Tibial artery (tissue), 4 donors: Measurements from ENCODE around the gene ABHD10.

Experiments
- DNase-seq, 2 donors: peaks; one replicate each; pipeline ENCODE4 v3.0.0-alpha.2; 2019
- H3K27ac ChIP-seq, 2 donors: fragments of 200-600 bp; sonication (generic) in 1 of 2; 1 replicate in 1 of 2; 2 replicates in 1 of 2; pipeline ENCODE4 v1.5.1; 2018 to 2019; ENCODE audit warnings: mild to moderate bottlenecking in 1 of 2
- H3K27me3 ChIP-seq, 2 donors: fragments of 200-600 bp; sonication (generic) in 1 of 2; one replicate each; pipeline versions ENCODE4 v1.5.1 to v1.6.0; 2016 to 2019
- H3K36me3 ChIP-seq, 3 donors: fragments of 200-600 bp; sonication (generic) in 2 of 3; one replicate each; pipeline ENCODE4 v1.5.1; 2016 to 2019; ENCODE audit warnings: mild to moderate bottlenecking in 2 of 3
- H3K4me1 ChIP-seq, 4 donors: fragments of 200-600 bp; sonication (generic) in 2 of 4; 1 replicate in 3 of 4; 2 replicates in 1 of 4; pipeline ENCODE4 v1.5.1; 2016 to 2019
- H3K4me3 ChIP-seq, 2 donors: fragments of 200-600 bp; sonication (generic) in 1 of 2; 1 replicate in 1 of 2; 2 replicates in 1 of 2; pipeline ENCODE4 v1.5.1; 2018 to 2019; ENCODE audit warnings: mild to moderate bottlenecking in 2 of 2
- H3K9me3 ChIP-seq, 3 donors: fragments of 200-600 bp; sonication (generic) in 1 of 3; one replicate each; pipeline ENCODE4 v1.5.1; 2016 to 2019
- intact Hi-C: fragments of 100-400 bp; cut with DNase I; formaldehyde crosslinking; loops from one replicate; pipeline ENCODE4 v1.15.0; 2023; ENCODE audit warnings: low total_unique reads
- TF ChIP-seq, protein P1 (sequence below), 2 experiments: fragments of 200-600 bp in 1 of 2; fragments of 450-650 bp in 1 of 2; IDR thresholded peaks; one replicate each; pipeline ENCODE4 v1.5.1; 2017 to 2019; ENCODE audit warnings: antibody characterized with exemption in 2 of 2, mild to moderate bottlenecking in 1 of 2, moderate library complexity in 1 of 2

The ABHD10 gene

DNA sequence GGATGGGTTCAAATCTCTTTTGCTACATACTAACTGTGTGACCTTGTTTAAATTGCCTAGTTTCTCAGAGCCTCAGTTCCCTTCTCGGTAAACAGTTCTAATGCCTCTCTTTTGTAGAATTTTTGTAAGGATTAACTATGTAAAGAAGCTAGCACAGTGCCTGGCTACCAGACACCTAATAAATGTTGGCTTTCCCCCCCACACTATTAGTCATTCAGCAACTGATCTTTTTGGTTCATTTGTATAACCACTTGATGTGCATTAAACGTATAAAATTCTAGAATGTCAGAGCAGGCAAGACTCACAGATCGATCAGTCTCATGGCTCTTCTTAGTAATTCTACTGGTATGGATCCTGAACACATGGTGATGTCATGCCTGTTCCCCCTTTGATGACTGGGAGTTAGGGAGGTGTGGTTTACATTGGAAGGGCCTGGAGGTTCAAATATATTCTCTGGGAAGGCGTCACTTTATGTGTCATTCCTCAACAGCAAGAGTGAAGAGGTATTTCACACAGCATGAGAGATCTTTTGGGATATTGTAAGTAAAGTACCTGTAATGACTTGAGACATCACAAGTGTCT is 26.4 kb downstream of the ABHD10 start:
- intact Hi-C loops: no loop called here
- Histone ChIP-seq H3K36me3 (no peaks in the 10 kb centered on the region), H3K4me1 (no peaks in the 10 kb centered on the region), H3K9me3 (no peaks in the 10 kb centered on the region), H3K27me3 (peaks cover 0 to 3% of the 10 kb centered on the region in 2 donors), H3K4me3 (no peak overlapping the region), H3K27ac (no peak overlapping the region)
- TF ChIP-seq, protein P1, sequence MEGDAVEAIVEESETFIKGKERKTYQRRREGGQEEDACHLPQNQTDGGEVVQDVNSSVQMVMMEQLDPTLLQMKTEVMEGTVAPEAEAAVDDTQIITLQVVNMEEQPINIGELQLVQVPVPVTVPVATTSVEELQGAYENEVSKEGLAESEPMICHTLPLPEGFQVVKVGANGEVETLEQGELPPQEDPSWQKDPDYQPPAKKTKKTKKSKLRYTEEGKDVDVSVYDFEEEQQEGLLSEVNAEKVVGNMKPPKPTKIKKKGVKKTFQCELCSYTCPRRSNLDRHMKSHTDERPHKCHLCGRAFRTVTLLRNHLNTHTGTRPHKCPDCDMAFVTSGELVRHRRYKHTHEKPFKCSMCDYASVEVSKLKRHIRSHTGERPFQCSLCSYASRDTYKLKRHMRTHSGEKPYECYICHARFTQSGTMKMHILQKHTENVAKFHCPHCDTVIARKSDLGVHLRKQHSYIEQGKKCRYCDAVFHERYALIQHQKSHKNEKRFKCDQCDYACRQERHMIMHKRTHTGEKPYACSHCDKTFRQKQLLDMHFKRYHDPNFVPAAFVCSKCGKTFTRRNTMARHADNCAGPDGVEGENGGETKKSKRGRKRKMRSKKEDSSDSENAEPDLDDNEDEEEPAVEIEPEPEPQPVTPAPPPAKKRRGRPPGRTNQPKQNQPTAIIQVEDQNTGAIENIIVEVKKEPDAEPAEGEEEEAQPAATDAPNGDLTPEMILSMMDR (IDR thresholded peaks at IDR 0.05): no peak
- DNase-seq: no peak

DNA sequence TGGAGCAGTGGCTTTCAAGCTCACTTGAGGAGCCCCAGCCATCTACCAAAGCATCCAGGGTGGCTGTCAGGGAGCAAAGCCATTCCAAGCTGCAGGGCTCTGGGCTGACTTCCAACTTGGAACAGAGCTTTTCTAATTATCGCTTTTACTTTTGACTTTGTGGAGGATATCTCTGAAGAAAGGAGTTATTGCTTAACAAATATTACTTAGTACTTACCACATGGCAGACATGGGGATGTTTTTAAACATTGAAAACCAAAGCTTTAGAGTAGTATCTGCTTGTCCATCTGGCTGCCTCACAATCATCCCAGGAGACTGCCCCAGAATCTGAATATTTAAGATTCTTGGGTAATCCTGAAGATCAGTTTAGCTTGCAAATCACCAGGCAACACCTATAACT is 28.8 kb downstream of the ABHD10 start:
- Histone ChIP-seq H3K9me3 (no peaks in the 10 kb centered on the region), H3K36me3 (no peaks in the 10 kb centered on the region), H3K4me1 (peaks cover 0 to 18% (median 4%) of the 10 kb centered on the region in 4 donors), H3K27ac (no peak overlapping the region), H3K4me3 (no peak overlapping the region), H3K27me3 (no peaks in the 10 kb centered on the region)
- TF ChIP-seq, protein P1 (IDR thresholded peaks at IDR 0.05): no peak
- peak in 1 of 2 donors; percentile 30 for DNase-seq
- intact Hi-C loops: no loop called here

DNA sequence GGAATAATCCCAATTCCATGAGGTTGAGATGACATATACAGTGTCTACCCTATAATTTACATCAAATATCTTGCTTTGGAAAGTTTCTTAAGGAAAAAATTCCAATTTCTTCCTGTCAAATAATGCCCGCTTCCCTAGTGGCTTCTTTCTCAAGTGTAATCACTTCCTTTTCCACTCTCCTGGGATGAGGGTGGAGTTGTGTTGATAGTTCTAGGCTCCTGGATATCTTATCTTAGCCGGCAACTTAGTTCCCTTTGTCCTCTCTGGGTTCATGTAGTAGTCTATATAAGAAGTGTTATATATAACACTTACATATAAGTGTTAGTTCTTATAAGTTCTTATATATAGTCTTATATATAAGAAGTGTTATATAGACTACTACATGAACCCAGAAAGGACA is 30.8 kb downstream of the ABHD10 start:
- no peaks in the 10 kb centered on the region for H3K27me3 ChIP-seq
- H3K4me1 ChIP-seq: peaks cover 0 to 26% (median 7%) of the 10 kb centered on the region in 4 donors
- TF ChIP-seq, protein P1 (IDR thresholded peaks at IDR 0.05): no peak
- no peak overlapping the region for H3K4me3 ChIP-seq
- H3K36me3 ChIP-seq: no peaks in the 10 kb centered on the region
- no peak for DNase-seq
- no peak overlapping the region for H3K27ac ChIP-seq
- intact Hi-C loops: loop anchor here (5.0 kb wide), 1 partner anchor 342 kb away; no protein-coding TSS in a partner anchor
- no peaks in the 10 kb centered on the region for H3K9me3 ChIP-seq

DNA sequence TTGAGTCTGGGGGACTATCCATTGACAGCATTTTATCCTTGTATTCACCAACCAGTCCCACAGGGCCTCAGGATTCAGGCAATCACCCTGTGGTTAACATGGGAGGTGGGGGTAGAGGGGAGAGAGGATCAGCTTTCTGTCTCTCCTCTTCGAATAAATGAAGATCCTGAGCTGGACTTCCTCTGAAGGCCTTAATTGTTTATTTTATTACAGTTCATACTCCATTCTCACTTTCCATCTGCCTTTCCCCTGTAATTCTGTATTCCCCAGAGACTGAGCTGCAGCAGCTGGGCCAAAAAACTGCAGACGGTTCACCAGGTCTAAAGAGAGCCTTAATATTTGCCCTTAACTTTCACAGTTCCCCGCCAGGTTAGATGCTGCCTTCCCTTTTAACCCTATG is 31.8 kb downstream of the ABHD10 start:
- Histone ChIP-seq H3K27ac (no peak overlapping the region), H3K4me1 (peaks cover 0 to 26% (median 7%) of the 10 kb centered on the region in 4 donors), H3K9me3 (no peaks in the 10 kb centered on the region), H3K36me3 (no peaks in the 10 kb centered on the region), H3K27me3 (no peaks in the 10 kb centered on the region), H3K4me3 (no peak overlapping the region)
- DNase-seq: no peak
- TF ChIP-seq, protein P1 (IDR thresholded peaks at IDR 0.05): no peak
- intact Hi-C loops: loop anchor here (5.0 kb wide), 1 partner anchor 343 kb away; no protein-coding TSS in a partner anchor

DNA sequence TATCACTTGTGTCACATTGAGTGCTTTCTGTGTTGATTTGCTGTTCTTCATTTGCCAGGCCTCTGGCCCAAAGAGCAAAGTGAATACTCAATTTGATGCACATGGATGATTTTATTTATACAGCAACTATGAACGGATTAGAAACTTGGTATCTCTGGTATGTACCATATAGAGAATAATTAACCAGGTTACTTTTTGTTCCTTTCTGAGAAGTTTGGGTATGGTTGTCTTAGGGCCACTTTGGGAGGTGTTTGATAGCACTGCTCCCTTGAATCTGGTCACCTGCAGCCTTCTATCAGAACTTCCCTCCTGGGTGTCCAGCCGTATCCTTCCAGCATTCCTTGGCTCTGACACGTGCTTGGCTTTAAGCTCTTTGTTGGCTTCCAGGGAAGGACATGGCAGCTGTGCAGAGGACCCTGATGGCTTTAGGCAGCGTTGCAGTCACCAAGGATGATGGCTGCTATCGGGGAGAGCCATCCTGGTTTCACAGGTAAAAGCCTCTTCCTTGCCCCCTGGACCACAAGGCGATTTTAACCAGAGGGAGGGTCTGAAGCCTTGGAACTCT is 32.6 kb downstream of the ABHD10 start:
- Histone ChIP-seq H3K27me3 (no peaks in the 10 kb centered on the region), H3K27ac (no peak overlapping the region), H3K36me3 (no peaks in the 10 kb centered on the region), H3K4me3 (no peak overlapping the region), H3K4me1 (peaks cover 0 to 26% (median 7%) of the 10 kb centered on the region in 4 donors), H3K9me3 (no peaks in the 10 kb centered on the region)
- intact Hi-C loops: loop anchor here (5.0 kb wide), 1 partner anchor 344 kb away; no protein-coding TSS in a partner anchor
- TF ChIP-seq, protein P1 (IDR thresholded peaks at IDR 0.05): no peak
- no peak for DNase-seq
